K562 (cell line): ENCODE measurements around the gene GTPBP8. TPM values are rescaled to one million over a fixed set of nuclear protein-coding genes. Genes with fewer than 3 reads are reported as not detected.
A peak's percentile ranks its signal among the peaks of the same experiment; 100 is the strongest.

Source experiments
- AFF1 ChIP-seq, 2 experiments: fragments of 450-650 bp; IDR thresholded peaks; 2 replicates each; pipeline ENCODE4 v1.6.1; 2018; ENCODE audit warnings: mild to moderate bottlenecking in 2 of 2, low read depth in 1 of 2; ENCODE audit not compliant: partially characterized antibody in 2 of 2
- ARID2 ChIP-seq: fragments of 450-650 bp; IDR thresholded peaks from 2 replicates; pipeline ENCODE4 v1.6.1; 2017; ENCODE audit warnings: antibody characterized with exemption, mild to moderate bottlenecking
- BRCA1 ChIP-seq, 2 experiments: fragments of 450-650 bp in 1 of 2; sonication (generic) in 1 of 2; formaldehyde crosslinking in 1 of 2; IDR thresholded peaks; 2 replicates each; pipeline versions ENCODE4 v1.5.0 to v1.6.1; 2017 to 2020; ENCODE audit warnings: mild to moderate bottlenecking in 1 of 2, missing genetic modification reagents in 1 of 2
- BRF2 ChIP-seq: IDR thresholded peaks from 3 replicates; pipeline ENCODE4 v1.6.1; 2011; ENCODE audit warnings: borderline replicate concordance, mild to moderate bottlenecking; ENCODE audit not compliant: insufficient read length, insufficient read depth
- CSDE1 ChIP-seq, 2 experiments: fragments of 450-650 bp; IDR thresholded peaks; 2 replicates each; pipeline ENCODE4 v1.6.1; 2016; ENCODE audit warnings: mild to moderate bottlenecking in 1 of 2
- DDX20 ChIP-seq: fragments of 450-650 bp; IDR thresholded peaks from 2 replicates; pipeline ENCODE4 v1.6.1; 2016; ENCODE audit warnings: missing genetic modification characterization, low read depth, mild to moderate bottlenecking, missing compliant biosample characterization, moderate library complexity
- JUN ChIP-seq, 2 experiments: sonication (generic) in 1 of 2; formaldehyde crosslinking in 1 of 2; IDR thresholded peaks; 2 replicates each; pipeline versions ENCODE4 v1.6.1 to v1.8.0; 2012 to 2022; ENCODE audit warnings: borderline replicate concordance in 2 of 2, mild to moderate bottlenecking in 2 of 2, improper control_type of control experiment in 1 of 2, low read depth in 1 of 2, low read length in 1 of 2, missing genetic modification reagents in 1 of 2
- JUND ChIP-seq, 2 experiments: IDR thresholded peaks; 2 replicates in 1 of 2; 3 replicates in 1 of 2; pipeline ENCODE4 v1.6.1; 2011; ENCODE audit warnings: borderline replicate concordance in 2 of 2, low read depth in 2 of 2, low read length in 2 of 2, improper control_type of control experiment in 1 of 2, missing biosample characterization in 1 of 2, missing genetic modification characterization in 1 of 2, missing genetic modification reagents in 1 of 2
- KHSRP ChIP-seq: fragments of 450-650 bp; IDR thresholded peaks from 2 replicates; pipeline ENCODE4 v1.6.1; 2017
- L3MBTL2 ChIP-seq: fragments of 450-650 bp; IDR thresholded peaks from 2 replicates; pipeline ENCODE4 v1.6.1; 2016; ENCODE audit warnings: mild to moderate bottlenecking, moderate library complexity
- NCOR1 ChIP-seq: fragments of 450-650 bp; IDR thresholded peaks from 2 replicates; pipeline ENCODE4 v1.6.1; 2016; ENCODE audit warnings: mild to moderate bottlenecking, moderate library complexity
- PML ChIP-seq: IDR thresholded peaks from 2 replicates; pipeline ENCODE4 v1.6.1; 2012; ENCODE audit warnings: low read length, inconsistent platforms
- TCF7 ChIP-seq: sonication (generic); IDR thresholded peaks from 2 replicates; pipeline ENCODE4 v1.6.1; 2016; ENCODE audit warnings: antibody characterized with exemption, borderline replicate concordance
- TSC22D4 ChIP-seq: fragments of 450-650 bp; IDR thresholded peaks from 2 replicates; pipeline ENCODE4 v1.6.1; 2016; ENCODE audit warnings: missing genetic modification characterization, missing biosample characterization, control low read depth
- USF2 ChIP-seq: sonication (generic); formaldehyde crosslinking; IDR thresholded peaks from 2 replicates; pipeline ENCODE4 v1.5.0; 2020; ENCODE audit warnings: missing genetic modification reagents
- YY1 ChIP-seq, 3 experiments: IDR thresholded peaks; 2 replicates each; pipeline ENCODE4 v1.6.1; 2011; ENCODE audit warnings: low read length in 2 of 3, mild to moderate bottlenecking in 2 of 3, moderate library complexity in 2 of 3, borderline replicate concordance in 1 of 3, control low read depth in 1 of 3, low read depth in 1 of 3; ENCODE audit not compliant: insufficient read depth in 3 of 3, insufficient replicate concordance in 2 of 3, control insufficient read depth in 1 of 3, insufficient read length in 1 of 3; ENCODE audit errors: extremely low read depth in 1 of 3
- ZFX ChIP-seq: sonication (generic); formaldehyde crosslinking; IDR thresholded peaks from 2 replicates; pipeline ENCODE4 v1.8.0; 2022; ENCODE audit warnings: mild to moderate bottlenecking, missing genetic modification reagents, moderate library complexity
- ZNF316 ChIP-seq: fragments of 450-650 bp; IDR thresholded peaks from 2 replicates; pipeline ENCODE4 v1.6.1; 2016
- polyA plus RNA-seq, 8 experiments: library from polyadenylated mRNA; depleted of rRNA in 4 of 8; stranded (reverse) in 5 of 8; unstranded in 3 of 8; fragments of >200 nt; fragmentation: Nextera tagmentation in 2 of 8; fragmentation: Illumina TruSeq in 1 of 8; extraction: Ambion mirVana in 2 of 8; extraction: Trizol in 1 of 8; gene quantifications; 2 replicates each; pipeline versions ENCODE4 v1.2.1 to v1.2.3, GENCODE V29; 2011 to 2014; ENCODE audit warnings: inconsistent platforms in 1 of 8, missing spikeins in 1 of 8
- total RNA-seq, 7 experiments: library from RNA; depleted of rRNA in 6 of 7; stranded (reverse); fragments of >200 nt in 6 of 7; fragmentation: Illumina TruSeq in 2 of 7; extraction: Trizol in 2 of 7; gene quantifications; 2 replicates each; pipeline versions ENCODE4 v1.2.1 to v1.2.3, GENCODE V29; 2011 to 2021; ENCODE audit warnings: low replicate concordance in 1 of 7

GTPBP8 gene
- total and polyA plus RNA-seq, 9 of the 15 experiments (the other 6 are each of a cell fraction or from before 2014, with no cell fraction given): 14.0 to 33.3 (median 20.8) TPM

- TF ChIP-seq JUND (IDR thresholded peaks at IDR 0.05; ENCODE audit: borderline replicate concordance, low read depth, low read length) (peak; percentile 30; the same call in 1 of the 2 replicates), JUND (tag; IDR thresholded peaks at IDR 0.05; ENCODE audit: borderline replicate concordance, low read depth, low read length) (no peak; the same call in 2 of the 3 replicates), DDX20 (tag) (no peak), KHSRP (no peak), CSDE1 (IDR thresholded peaks at IDR 0.05) (peak in 1 of 2 experiments; percentile 58; a peak in 1 of 4 replicates), ZNF316 (no peak), PML (peak; percentile 74; the same call in 1 of the 2 replicates), TCF7 (no peak), NCOR1 (peak; percentile 44), BRCA1 (IDR thresholded peaks at IDR 0.05) (no peak), BRCA1 (CRISPR knock-in tag; IDR thresholded peaks at IDR 0.05) (no peak), BRF2 (no peak), AFF1 (IDR thresholded peaks at IDR 0.05; ENCODE audit: low read depth in 1 of 2, partially characterized antibody in 2 of 2) (peak in 1 of 2 experiments; percentile 67), YY1 (IDR thresholded peaks at IDR 0.05; ENCODE audit: borderline replicate concordance in 1 of 3, control insufficient read depth in 1 of 3, extremely low read depth in 1 of 3, insufficient read depth in 3 of 3, insufficient read length in 1 of 3, insufficient replicate concordance in 2 of 3, low read depth in 1 of 3, low read length in 2 of 3) (peak; percentile 52 to 92 (median 84)), ZFX (peak; percentile 80), USF2 (CRISPR knock-in tag) (no peak), ARID2 (no peak), JUN (IDR thresholded peaks at IDR 0.05; ENCODE audit: borderline replicate concordance, low read depth, low read length) (0 out of 2 replicates have a peak, but pooled peaks have one; percentile 10), JUN (CRISPR knock-in tag; IDR thresholded peaks at IDR 0.05; ENCODE audit: borderline replicate concordance) (no peak), TSC22D4 (tag) (no peak), L3MBTL2 (peak; percentile 91)
These were observed at the start of gene GTPBP8 (continued) for GRCh38 chr3:112990672-112991602.
